ENCODE measurements around the gene NDFIP1.

DNA sequence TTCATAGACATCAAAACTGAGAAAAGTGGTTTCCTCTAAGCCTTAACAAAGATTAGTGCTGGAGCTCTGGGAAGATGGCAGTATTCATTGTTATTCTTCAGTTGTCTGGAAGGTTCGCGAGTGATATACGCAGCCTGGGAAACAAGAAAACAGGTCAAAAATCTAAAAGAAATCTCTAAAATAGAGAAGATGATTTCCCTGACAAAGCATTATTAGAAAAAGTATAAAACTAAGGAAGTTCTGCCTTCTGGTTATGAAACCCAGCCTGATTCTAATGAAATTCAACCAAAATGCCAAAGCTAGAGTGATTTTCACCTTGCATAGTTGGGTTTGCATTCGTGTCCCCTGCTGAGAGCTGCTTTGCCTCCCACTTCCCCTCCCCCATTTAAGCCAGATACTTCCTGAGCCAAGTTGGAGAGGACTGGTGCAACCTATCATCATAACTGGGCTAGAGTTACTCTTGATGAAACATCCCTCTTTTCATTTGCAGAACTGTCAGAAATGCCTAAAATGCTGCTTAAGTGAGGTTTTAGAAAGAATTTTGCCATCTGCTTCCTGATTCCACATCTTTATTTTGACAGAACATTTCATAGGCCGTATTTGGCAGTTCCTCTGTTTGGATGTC is 48.4 kb downstream of the NDFIP1 start:
- TF ChIP-seq ZNF114 (tag by site-specific recombination; IDR thresholded peaks at IDR 0.05) (no peak), BCL11A (tag by site-specific recombination; IDR thresholded peaks at IDR 0.05; ENCODE audit: low read depth) (no peak), TCF7L2 (IDR thresholded peaks at IDR 0.05; ENCODE audit: borderline replicate concordance, low read depth, low read length) (no peak), ZNF664 (tag by site-specific recombination; IDR thresholded peaks at IDR 0.05) (no peak), ZNF10 (tag by site-specific recombination; IDR thresholded peaks at IDR 0.05) (no peak), ZNF274 (IDR thresholded peaks at IDR 0.05; ENCODE audit: low read length) (no peak), ZNF274 (tag by site-specific recombination; IDR thresholded peaks at IDR 0.05; ENCODE audit: borderline replicate concordance) (no peak), YY1 (tag by site-specific recombination; IDR thresholded peaks at IDR 0.05) (no peak), ZNF837 (tag by site-specific recombination; IDR thresholded peaks at IDR 0.05) (no peak)
- TF ChIP-seq, protein P1, sequence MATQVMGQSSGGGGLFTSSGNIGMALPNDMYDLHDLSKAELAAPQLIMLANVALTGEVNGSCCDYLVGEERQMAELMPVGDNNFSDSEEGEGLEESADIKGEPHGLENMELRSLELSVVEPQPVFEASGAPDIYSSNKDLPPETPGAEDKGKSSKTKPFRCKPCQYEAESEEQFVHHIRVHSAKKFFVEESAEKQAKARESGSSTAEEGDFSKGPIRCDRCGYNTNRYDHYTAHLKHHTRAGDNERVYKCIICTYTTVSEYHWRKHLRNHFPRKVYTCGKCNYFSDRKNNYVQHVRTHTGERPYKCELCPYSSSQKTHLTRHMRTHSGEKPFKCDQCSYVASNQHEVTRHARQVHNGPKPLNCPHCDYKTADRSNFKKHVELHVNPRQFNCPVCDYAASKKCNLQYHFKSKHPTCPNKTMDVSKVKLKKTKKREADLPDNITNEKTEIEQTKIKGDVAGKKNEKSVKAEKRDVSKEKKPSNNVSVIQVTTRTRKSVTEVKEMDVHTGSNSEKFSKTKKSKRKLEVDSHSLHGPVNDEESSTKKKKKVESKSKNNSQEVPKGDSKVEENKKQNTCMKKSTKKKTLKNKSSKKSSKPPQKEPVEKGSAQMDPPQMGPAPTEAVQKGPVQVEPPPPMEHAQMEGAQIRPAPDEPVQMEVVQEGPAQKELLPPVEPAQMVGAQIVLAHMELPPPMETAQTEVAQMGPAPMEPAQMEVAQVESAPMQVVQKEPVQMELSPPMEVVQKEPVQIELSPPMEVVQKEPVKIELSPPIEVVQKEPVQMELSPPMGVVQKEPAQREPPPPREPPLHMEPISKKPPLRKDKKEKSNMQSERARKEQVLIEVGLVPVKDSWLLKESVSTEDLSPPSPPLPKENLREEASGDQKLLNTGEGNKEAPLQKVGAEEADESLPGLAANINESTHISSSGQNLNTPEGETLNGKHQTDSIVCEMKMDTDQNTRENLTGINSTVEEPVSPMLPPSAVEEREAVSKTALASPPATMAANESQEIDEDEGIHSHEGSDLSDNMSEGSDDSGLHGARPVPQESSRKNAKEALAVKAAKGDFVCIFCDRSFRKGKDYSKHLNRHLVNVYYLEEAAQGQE (tag by site-specific recombination; IDR thresholded peaks at IDR 0.05) = no peak
- TF ChIP-seq, protein P2, sequence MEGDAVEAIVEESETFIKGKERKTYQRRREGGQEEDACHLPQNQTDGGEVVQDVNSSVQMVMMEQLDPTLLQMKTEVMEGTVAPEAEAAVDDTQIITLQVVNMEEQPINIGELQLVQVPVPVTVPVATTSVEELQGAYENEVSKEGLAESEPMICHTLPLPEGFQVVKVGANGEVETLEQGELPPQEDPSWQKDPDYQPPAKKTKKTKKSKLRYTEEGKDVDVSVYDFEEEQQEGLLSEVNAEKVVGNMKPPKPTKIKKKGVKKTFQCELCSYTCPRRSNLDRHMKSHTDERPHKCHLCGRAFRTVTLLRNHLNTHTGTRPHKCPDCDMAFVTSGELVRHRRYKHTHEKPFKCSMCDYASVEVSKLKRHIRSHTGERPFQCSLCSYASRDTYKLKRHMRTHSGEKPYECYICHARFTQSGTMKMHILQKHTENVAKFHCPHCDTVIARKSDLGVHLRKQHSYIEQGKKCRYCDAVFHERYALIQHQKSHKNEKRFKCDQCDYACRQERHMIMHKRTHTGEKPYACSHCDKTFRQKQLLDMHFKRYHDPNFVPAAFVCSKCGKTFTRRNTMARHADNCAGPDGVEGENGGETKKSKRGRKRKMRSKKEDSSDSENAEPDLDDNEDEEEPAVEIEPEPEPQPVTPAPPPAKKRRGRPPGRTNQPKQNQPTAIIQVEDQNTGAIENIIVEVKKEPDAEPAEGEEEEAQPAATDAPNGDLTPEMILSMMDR (tag by site-specific recombination; IDR thresholded peaks at IDR 0.05) = no peak
- TF ChIP-seq, protein P3, sequence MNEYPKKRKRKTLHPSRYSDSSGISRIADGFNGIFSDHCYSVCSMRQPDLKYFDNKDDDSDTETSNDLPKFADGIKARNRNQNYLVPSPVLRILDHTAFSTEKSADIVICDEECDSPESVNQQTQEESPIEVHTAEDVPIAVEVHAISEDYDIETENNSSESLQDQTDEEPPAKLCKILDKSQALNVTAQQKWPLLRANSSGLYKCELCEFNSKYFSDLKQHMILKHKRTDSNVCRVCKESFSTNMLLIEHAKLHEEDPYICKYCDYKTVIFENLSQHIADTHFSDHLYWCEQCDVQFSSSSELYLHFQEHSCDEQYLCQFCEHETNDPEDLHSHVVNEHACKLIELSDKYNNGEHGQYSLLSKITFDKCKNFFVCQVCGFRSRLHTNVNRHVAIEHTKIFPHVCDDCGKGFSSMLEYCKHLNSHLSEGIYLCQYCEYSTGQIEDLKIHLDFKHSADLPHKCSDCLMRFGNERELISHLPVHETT (tag by site-specific recombination; IDR thresholded peaks at IDR 0.05) = no peak
- TF ChIP-seq, protein P4, sequence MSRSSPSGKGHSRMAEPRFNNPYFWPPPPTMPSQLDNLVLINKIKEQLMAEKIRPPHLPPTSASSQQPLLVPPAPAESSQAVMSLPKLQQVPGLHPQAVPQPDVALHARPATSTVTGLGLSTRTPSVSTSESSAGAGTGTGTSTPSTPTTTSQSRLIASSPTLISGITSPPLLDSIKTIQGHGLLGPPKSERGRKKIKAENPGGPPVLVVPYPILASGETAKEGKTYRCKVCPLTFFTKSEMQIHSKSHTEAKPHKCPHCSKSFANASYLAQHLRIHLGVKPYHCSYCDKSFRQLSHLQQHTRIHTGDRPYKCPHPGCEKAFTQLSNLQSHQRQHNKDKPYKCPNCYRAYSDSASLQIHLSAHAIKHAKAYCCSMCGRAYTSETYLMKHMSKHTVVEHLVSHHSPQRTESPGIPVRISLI (tag by site-specific recombination; IDR thresholded peaks at IDR 0.05) = no peak
- TF ChIP-seq, protein P5, sequence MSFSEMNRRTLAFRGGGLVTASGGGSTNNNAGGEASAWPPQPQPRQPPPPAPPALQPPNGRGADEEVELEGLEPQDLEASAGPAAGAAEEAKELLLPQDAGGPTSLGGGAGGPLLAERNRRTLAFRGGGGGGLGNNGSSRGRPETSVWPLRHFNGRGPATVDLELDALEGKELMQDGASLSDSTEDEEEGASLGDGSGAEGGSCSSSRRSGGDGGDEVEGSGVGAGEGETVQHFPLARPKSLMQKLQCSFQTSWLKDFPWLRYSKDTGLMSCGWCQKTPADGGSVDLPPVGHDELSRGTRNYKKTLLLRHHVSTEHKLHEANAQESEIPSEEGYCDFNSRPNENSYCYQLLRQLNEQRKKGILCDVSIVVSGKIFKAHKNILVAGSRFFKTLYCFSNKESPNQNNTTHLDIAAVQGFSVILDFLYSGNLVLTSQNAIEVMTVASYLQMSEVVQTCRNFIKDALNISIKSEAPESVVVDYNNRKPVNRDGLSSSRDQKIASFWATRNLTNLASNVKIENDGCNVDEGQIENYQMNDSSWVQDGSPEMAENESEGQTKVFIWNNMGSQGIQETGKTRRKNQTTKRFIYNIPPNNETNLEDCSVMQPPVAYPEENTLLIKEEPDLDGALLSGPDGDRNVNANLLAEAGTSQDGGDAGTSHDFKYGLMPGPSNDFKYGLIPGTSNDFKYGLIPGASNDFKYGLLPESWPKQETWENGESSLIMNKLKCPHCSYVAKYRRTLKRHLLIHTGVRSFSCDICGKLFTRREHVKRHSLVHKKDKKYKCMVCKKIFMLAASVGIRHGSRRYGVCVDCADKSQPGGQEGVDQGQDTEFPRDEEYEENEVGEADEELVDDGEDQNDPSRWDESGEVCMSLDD (tag by site-specific recombination; IDR thresholded peaks at IDR 0.05) = no peak

Data from HEK293 (cell line).